NCI-H2196 (cell line): Measurements from ENCODE around the gene SPON1.
"Not testable (repeated sequence)": the region's sequence is repeated elsewhere in the genome, so short reads cannot be mapped to it uniquely, and the experiment has no call there.

Source experiments
- DNase-seq: peaks from one replicate; lab custom pipeline; 2025; ENCODE audit not compliant: unreplicated experiment; lab: John Stamatoyannopoulos, UW

Gene SPON1

DNA sequence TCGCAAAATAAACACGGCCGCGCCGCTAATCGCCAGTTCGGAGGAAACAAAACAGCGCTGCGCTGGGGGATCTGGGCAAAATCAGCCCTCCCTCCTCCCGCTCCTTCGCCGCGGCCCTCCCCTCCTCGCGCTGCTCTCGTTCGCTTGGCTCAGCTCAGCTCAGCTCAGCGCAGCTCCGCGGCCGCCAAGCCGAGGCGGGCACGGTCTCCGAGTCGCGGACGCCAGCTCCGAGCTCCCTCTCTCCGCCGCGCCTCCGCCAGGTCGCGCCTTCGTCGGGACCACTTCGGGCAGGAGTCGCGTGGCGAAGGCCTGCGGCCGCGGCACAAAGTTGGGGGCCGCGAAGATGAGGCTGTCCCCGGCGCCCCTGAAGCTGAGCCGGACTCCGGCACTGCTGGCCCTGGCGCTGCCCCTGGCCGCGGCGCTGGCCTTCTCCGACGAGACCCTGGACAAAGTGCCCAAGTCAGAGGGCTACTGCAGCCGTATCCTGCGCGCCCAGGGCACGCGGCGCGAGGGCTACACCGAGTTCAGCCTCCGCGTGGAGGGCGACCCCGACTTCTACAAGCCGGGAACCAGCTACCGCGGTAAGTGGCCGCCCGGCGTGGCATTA lies at the start of gene SPON1:
SPON1 (plus strand) TSS at position 162 of the 607 bp plus-strand sequence; CDS start at position 344, 182 bp downstream.
- DNase-seq = no peak

DNA sequence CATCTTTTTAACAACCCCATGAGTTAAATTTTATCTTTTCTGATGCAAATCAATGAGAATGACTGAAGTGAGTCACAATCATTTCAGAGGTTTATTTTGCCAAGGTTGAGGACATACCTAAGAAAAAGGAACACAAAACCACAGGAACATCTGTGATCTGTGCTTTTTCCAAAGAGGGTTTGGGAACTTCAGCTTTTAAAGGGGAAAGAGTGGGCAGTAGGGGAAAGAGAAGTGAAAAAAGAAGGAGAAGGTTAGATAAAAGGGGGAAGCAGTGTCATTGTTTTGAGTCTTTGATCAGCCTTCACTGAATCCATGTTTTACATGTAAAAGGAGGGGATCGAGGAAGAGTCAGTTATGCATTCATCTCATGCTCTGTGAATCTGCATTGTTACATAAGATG lies 45.3 kb upstream of the SPON1 start:
- no peak for DNase-seq

DNA sequence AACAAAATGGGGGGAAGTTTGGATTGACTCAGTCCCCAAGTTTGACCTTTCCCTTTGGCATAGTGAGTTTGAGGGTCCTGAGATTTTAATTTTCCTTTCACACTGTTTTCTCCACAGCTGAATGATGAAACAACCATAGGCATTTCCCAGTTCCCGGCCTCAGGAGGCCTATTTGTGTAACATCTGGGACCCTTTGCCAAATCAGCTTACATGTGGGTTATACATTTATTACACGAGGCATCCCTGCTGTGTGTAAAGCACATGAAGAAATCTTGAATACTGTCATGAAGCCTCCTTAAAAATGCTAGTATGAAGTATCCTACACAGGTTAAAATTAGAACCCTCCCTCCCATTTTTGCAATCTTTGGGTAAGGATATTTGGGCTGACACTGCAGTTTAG lies 44.6 kb upstream of the SPON1 start:
- DNase-seq = no peak

DNA sequence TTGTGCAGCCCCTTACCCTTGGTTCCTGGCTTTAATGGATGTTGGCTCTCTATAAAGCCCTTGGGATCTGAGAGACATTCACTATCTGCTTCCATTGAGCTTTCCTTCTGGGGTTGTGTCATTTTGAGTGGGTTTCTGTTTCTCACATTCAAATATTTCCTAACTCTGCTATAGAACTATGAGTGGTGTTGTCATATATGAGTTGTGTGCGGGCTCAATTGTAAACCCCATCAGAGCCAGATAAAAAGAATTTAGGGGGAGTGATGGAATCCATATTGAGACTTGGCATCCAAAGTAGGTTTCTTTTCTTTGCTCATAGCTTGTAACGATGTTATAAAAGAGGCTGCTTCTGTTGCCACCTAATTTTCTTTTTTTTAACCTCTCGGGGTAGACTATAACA lies 41.8 kb upstream of the SPON1 start:
- no peak for DNase-seq

DNA sequence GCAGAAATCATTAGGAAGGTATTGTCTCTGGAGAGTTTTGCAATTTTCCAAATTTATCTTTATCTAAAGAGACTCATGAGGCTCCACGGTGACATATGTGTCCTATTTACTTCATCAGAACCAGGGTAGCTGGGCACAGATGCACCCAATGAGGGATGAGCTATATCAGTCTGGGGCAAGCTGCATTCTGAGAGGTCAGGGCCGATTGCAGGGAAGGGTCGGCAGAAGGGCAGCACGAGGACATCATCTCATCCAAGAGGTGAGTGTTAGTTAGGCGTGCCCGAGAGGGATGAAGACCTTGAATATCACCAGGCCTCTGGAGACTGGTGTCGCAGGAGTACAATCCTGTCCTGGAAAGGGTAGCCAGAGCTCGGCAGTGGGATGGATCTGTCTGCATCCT lies 41.0 kb upstream of the SPON1 start:
- no peak for DNase-seq

DNA sequence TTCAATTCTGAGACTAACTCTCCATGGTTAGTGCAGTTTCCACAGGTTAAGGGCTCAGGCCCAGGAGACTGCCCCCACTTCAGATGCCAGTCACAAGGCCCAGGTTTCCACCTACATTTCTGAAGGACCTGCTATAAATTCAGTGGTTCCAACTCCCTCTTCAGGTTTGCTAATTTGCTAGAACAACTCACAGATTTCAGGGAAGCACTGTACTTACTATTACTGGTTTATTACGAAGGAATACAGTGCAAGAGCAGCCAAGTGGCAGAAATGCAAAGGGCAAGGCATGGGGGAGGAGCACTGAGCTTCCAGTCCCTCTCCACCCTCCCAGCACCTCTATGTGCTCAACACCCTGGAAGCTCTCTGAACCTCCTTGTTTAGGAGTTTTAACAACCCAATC lies 39.3 kb upstream of the SPON1 start:
- no peak for DNase-seq

DNA sequence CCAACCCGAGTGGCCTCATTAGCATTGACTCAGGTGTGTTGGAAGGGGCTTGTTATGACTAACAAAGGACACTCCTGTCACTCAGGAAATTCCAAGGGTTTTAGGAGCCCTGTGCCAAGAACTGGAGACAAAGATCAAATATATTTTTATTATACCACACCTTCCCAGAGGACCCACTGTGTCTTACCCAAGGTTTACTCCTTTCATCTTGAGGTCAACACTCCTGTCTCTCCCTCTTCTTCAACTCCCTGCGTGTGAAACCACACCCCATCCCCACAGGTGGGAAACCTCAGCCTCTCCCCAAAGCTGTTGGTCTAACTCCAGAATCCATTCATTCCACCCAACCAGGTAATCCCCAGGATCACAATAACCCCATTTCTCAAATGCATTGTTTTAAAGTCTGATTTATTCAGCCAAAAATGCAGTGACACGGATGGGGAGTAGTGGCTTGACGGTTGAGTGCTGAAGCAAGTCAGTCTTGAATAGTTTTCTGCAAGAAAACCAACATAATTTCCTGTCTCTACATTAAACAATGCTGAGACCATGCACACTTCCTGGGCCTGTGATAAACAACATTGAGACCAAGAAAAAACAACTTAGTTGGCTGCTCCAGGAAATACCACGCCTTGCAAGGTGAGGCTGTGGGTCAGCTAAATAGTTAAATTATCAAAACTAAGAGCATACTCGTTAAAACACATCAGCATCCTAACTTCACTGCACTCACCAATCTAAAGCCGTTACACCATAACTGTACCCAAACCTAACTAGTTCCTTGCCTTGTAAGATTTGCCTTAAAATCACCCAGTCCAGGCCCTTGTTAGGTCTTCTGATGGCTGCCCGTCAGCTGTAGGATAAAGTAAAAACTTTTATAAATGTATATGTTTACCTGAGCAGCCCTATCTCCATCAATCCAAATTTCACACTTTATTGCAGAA lies 38.5 kb upstream of the SPON1 start:
- no peak for DNase-seq

DNA sequence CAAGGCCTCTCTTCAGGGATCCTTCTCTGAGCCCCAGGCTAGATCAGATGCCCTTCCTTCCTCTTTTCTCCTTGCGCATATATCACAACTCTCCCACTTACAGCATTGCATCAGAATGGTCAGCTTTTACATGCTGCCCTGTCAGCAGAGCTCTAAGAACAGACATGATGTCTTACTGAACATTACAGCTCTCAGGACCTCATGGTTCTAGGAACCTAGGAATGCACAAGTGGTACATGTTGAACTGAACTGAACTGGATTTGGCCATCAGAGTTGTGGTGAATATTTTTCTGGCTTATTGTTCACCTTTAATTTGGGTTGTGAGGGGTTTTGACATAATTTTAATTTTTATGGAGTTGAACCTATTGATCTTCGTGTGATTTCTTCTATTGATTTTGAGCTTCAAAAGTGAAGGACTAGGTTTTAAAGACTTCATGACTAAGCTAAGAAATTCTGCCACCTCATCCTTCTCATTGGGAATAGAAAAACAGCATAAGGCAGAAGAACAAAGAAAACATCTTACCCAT lies 37.7 kb upstream of the SPON1 start:
- DNase-seq = no peak

DNA sequence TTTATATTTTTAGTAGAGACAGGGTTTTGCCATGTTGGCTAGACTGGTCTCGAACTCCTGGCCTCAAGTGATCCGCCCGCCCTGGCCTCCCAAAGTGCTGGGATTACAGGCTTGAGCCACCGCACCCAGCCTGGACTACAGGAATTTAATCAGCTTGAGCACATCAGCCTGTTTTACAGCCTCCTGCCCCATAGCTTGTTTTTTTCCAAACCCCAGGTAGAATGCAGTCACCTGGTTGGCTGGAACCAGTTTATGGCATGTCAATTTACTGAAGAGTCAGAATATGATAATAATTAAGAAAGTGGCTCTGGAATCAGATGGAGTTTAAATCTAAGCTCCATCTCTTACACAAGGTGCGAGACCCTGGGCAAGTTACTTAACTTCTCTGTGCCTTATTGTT lies 36.2 kb upstream of the SPON1 start:
- DNase-seq = not testable (repeated sequence)

DNA sequence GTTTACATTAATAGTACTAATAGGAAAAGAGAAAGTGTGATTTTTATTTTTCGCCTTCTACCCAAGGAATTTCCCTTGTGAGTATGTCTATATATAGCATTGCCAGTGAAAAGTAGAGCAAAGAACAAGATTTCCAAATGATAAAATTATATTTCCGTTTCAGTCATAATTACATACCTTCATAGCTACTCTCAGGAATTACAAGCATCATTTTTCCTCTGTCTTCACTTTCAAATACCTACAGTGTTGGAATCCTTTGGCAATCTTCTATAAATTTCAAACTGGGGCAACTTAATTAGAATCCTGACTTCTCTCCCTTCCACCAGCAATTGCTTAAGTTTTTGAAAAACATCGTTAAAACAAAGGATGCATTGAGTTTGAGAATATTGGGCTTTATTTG lies 35.5 kb upstream of the SPON1 start:
- no peak for DNase-seq

DNA sequence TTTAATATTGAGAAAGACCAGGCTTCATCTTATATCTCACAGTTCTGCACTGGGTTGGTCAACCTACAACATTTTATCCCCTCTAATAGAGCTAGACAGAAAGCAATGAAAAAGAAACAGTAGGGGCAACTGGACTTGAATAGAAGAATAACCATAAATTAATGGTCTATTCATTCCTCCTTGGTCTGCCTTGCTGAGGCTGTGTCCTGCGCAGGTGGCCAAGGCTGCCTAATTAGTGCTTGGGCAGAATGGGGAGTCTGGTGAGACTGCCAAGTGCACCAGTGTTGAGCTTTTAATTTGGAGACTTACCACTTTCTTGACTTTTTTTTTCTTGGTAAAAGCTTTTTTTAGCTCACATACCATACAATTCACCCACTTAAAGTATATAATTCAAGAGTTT lies 35.0 kb upstream of the SPON1 start:
- DNase-seq = no peak

DNA sequence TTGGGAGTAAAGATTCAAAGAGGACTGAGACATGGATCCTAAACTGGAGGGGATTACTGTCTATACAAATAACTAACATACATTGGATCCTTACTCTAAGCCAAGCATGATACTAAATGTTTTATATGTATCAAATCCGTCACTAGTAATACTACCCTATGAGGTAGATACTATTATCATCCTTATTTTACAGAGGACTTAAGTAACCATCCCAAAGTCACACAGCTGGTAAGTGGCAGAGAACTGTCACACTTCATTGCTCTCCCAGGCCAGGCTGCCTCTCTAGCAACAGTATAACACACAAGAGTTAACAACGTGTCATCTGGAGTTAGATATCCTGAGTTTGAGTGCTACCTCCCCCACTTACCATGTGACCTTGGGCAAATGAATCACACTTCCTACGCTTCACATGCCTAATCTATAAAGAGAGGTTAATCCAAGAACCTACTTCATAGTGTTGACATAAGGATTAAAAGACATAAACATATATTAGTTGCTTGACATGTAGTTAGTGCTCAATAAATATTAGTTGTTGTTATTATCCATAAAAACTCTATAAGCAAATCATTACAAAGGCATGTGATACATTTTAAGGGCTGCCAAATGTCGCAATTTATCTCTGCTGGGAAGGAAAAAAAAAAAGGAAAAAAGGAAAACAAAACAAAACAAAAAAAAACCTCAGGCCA lies 33.8 kb upstream of the SPON1 start:
- no peak for DNase-seq

DNA sequence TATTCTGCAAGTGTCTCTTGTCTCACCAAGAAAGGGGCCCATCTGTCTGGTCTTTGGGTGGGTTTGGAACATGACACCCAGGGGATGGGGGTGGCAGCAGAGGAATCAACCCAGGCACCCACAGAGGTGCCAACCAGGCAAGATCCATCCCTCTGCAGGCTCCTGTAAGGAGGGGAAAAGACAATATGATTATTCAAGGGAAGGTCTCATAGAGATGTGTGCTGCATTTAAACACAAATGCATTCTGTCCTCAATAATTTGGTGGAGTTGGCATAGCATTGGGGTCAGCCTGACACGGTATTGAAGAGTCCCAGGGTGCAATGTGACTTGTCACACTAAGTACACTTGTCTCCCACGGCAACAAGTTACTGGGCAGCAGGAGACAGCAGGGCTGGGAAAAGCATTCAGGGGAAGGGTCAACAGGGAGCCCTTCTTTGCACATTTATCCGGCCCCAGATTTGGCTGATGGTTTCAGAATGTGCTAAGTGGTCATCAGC lies 33.1 kb upstream of the SPON1 start:
- DNase-seq = no peak

DNA sequence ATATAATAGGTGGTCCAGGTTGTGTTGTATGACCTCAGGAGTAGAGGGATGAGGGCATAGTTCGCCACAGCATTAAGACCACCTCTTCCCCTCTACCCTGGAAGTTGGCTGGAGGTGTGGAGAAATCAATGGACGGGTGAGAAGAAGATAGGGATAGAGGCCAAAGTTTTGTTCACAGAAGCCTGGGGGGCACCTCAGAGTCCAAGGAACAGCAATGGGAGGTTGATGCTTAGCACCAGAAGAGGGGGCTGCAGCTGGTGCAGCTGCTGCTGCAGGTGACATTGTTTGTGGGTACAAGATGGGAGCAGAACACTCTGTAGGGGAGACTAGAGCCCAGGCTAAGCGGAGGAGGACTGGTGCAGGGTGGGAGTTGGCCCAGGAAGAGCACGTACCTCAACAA lies 31.2 kb upstream of the SPON1 start:
- no peak for DNase-seq

DNA sequence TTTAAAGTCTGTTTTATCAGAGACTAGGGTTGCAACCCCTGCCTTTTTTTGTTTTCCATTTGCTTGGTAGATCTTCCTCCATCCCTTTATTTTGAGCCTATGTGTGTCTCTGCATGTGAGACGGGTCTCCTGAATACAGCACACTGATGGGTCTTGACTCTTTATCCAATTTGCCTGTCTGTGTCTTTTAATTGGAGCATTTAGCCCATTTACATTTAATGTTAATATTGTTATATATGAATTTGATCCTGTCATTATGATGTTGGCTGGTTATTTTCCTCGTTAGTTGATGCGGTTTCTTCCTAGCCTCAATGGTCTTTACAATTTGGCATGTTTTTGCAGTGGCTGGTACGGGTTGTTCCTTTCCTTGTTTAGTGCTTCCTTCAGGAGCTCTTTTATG lies 25.4 kb upstream of the SPON1 start:
- not testable (repeated sequence) for DNase-seq

DNA sequence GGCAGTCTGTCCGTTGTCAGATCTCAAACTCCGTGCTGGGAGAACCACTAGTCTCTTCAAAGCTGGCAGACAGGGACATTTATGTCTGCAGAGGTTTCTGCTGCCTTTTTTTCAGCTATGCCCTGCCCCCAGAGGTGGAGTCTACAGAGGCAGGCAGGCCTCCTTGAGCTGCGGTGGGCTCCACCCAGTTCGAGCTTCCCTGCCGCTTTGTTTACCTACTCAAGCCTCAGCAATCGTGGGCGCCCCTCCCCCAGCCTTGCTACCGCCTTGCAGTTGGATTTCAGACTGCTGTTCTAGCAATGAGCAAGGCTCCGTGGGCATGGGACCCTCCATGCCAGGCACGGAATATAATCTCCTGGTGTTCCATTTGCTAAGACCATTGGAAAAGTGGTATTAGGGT lies 23.7 kb upstream of the SPON1 start:
- not testable (repeated sequence) for DNase-seq

DNA sequence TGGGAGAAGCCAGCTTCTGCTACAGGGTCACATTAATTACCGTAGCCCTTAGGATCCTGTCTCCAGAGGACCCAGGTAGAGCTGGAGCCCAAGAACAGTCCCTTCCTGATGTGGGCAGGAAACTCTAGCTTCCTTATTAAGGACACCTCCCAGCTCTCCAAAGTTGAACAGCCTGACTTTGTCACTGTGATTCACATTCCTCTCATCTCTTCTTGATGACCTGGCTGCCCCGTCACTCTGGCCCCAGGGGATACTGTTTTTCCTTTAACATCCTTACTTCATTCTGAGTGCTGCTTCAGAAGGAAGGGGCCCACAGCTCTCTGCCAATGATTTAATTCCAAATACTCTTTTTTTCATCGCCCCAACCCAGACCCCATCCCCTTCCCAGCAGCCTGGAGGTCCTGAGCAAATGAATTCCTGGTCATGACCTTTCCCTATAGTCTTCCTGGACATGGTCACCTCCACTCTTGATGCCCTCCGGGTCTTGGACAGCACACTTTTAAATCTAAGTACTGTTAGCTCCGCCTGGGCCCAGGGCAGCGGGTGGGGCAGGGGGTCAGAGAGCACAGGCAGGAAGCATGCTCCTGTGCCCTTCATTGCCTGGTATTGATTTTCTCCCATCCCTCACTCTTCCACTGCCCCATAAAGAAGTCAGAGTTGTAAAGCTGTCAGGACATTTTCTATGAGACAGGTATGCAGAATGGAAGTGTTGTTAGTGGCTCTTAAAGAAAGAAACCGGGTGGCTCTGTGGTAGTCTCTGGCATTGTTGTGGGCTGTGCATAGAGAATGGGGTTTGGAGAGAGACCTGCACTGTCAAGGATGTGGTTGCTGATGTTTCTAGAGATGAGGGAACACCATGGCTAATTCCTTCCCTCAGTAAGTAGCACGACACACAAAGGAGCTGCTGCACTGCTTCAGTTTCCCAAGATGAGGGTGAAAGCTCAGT lies 22.3 kb upstream of the SPON1 start:
- no peak for DNase-seq

DNA sequence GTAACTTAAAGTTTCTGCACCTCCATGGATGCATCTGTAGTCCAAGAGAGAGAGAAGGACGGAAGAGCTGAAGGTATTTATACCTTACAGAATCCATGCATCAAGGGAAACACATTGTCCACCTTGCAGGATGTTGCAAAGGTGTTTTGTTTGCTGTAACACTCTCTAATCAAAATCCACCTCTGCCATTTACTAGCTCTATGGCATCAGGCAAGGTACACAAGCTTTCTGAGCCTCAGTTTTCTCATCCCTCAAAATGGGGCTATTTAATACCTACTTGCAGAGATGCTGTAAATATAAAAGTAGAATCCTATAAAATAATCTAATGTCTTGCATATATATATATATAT lies 21.6 kb upstream of the SPON1 start:
- no peak for DNase-seq

DNA sequence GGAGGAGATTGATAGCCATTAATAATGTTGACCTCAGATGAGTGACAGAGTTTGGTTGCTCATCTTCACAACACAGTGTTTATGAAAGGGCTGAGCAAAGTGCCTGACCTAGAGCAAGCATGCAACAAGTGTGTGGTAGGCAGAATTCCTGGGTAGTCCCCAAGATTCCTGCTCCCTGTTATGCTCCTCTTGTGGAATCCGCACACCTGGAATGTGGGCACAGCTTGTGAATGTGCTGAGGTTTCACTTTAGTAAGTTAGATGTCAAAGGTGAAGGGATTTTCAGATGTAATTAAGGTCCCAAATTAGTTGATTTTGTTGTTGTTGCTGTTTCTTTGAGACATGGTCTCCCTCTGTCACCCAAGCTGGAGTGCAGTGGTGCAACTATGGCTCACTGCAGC lies 20.7 kb upstream of the SPON1 start:
- DNase-seq = no peak

DNA sequence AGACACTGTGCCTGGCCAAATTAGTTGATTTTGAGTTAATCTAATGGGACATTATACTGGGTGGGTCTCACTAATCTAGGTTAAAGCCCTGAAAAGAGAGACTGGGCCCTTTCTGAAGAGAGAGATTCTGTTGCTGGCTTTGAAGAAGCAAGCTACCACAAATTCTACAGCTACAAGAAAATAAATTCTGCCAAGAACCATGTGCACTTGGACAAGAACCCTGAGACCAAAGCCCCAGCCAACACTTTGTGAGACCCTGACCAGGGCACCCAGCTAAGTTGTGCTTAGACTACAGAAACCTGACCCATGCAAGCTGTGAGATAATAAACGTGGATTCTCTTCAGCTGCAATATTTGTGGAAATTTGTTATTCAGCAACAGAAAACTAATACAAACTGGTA lies 20.1 kb upstream of the SPON1 start:
- no peak for DNase-seq

DNA sequence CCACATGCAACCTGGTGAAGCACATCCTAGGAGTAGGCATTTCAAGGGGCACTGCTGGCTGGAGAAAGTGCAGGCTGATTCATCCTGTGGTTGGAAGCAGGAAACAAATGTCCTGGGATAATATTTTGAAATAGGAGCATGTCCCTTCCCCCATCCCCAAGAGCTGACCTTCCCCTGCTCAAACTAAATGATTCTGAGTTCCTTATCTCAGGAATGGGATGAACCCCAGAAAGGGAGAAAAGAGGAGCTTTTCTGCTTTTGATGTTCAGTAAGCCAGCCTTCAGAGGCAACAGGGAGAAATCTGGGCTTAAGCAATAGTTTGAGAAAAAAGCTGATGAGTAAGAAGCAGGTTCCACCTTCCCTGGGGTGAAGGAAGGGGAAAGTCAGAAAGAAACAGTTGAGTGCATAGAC lies 19.5 kb upstream of the SPON1 start:
- no peak for DNase-seq
